Kidney (tissue), 14 donors: ENCODE data around the gene ATXN7L1. TPM values are rescaled to one million over a fixed set of nuclear protein-coding genes. Genes with fewer than 3 reads are reported as not detected.

Source experiments
- DNase-seq, 5 donors: peaks; one replicate each; pipeline ENCODE4 v3.0.0-alpha.2; 2013 to 2020
- FAIRE-seq: peaks from 2 replicates; lab custom pipeline; 2012; peaks lifted over from hg19 to GRCh38; lab: Jason Lieb, UNC
- H3K27ac ChIP-seq, 2 donors: one replicate each; pipeline ENCODE4 v1.7.0; 2013; ENCODE audit warnings: low read depth in 2 of 2, low read length in 2 of 2, inconsistent platforms in 1 of 2
- H3K27me3 ChIP-seq: one replicate; pipeline ENCODE4 v1.7.1; 2013; ENCODE audit warnings: low read length, inconsistent platforms; ENCODE audit not compliant: control insufficient read depth, insufficient read depth
- H3K36me3 ChIP-seq, 3 donors: one replicate each; pipeline versions ENCODE4 v1.7.0 to v1.7.1; 2013; ENCODE audit warnings: low read length in 3 of 3, control low read depth in 1 of 3, inconsistent platforms in 1 of 3; ENCODE audit not compliant: insufficient read depth in 3 of 3, control insufficient read depth in 2 of 3
- H3K4me1 ChIP-seq, 3 donors: one replicate each; pipeline versions ENCODE4 v1.7.0 to v1.7.1; 2013; ENCODE audit warnings: low read length in 3 of 3, inconsistent platforms in 1 of 3, low read depth in 1 of 3; ENCODE audit not compliant: control insufficient read depth in 2 of 3, insufficient read depth in 2 of 3
- H3K4me3 ChIP-seq, 3 donors: one replicate each; pipeline versions ENCODE4 v1.7.0 to v1.8.1; 2013; ENCODE audit warnings: low read length in 3 of 3, control low read depth in 1 of 3, inconsistent platforms in 1 of 3
- H3K9ac ChIP-seq, 3 donors: one replicate each; pipeline versions ENCODE4 v1.7.0 to v1.7.1; 2013; ENCODE audit warnings: low read length in 3 of 3, control low read depth in 1 of 3, inconsistent platforms in 1 of 3
- H3K9me3 ChIP-seq, 3 donors: one replicate each; pipeline versions ENCODE4 v1.7.0 to v1.7.1; 2013; ENCODE audit warnings: low read length in 3 of 3, control low read depth in 1 of 3, inconsistent platforms in 1 of 3; ENCODE audit not compliant: control insufficient read depth in 2 of 3, insufficient read depth in 1 of 3
- CTCF ChIP-seq: IDR thresholded peaks from 3 replicates; pipeline ENCODE4 v1.5.1; 2012; ENCODE audit warnings: mild to moderate bottlenecking, moderate library complexity, borderline replicate concordance; ENCODE audit not compliant: insufficient read depth; ENCODE audit errors: extremely low read depth
- intact Hi-C: fragments of 100-400 bp; cut with DNase I; formaldehyde crosslinking; loops from one replicate; pipeline ENCODE4 v1.11.1; 2022
- polyA plus RNA-seq: library from polyadenylated mRNA; stranded (reverse); fragments of 350-450 nt; fragmentation: Illumina TruSeq; extraction: RNeasy Lipid Tissue Mini Kit (QIAGEN cat#74804); gene quantifications from one replicate; pipeline ENCODE4 v1.2.3, GENCODE V29; 2014; ENCODE audit warnings: low read depth, low replicate concordance; ENCODE audit not compliant: insufficient read depth
- total RNA-seq: library from RNA; stranded (reverse); fragmentation: NEBNext Ultra II Directional; extraction: Animal tissue kit (Norgen Biotek cat#: 25700); gene quantifications from one replicate; pipeline ENCODE4 v1.2.1, GENCODE V29; 2021
- donor health status: control.
- donor health status: control.
- donor health status: control.
- donor health status: control.
- donor health status: control.
- donor health status: DM: yes; HTN: yes; CAD: no.
- donor health status: Normal renal cell carcinoma (clear cell type).

ATXN7L1 gene
- total and polyA plus RNA-seq, 2 donors from 2014 or later, result 12.5 to 18.5 TPM

- H3K27me3 ChIP-seq, result no peaks in the 10 kb centered on the region
- H3K9me3 ChIP-seq, result no peaks in the 10 kb centered on the region
- TF ChIP-seq CTCF, result peak; percentile 49
- intact Hi-C loops, result no loop called here
- FAIRE-seq (no peak), DNase-seq (peak in 4 of 5 donors; percentile 50 to 84 (median 69))
- no peak overlapping the region for H3K9ac ChIP-seq
- no peaks in the 10 kb centered on the region for H3K36me3 ChIP-seq
- H3K4me1 ChIP-seq, result peaks cover 0 to 4% (median 0%) of the 10 kb centered on the region in 3 donors
- H3K27ac ChIP-seq, result no peak overlapping the region
- no peak overlapping the region for H3K4me3 ChIP-seq
Measured at GRCh38 chr7:105589356-105590077, 286.9 kb downstream of the ATXN7L1 start.

GRCh38 chr7:105587909-105588635 lies 288.3 kb downstream of the ATXN7L1 start:
- peaks cover 0 to 4% (median 0%) of the 10 kb centered on the region in 3 donors for H3K4me1 ChIP-seq
- no peak overlapping the region for H3K9ac ChIP-seq
- H3K27me3 ChIP-seq, result no peaks in the 10 kb centered on the region
- no peak for TF ChIP-seq CTCF
- FAIRE-seq (no peak), DNase-seq (no peak)
- no peak overlapping the region for H3K27ac ChIP-seq
- intact Hi-C loops, result no loop called here
- no peak overlapping the region for H3K4me3 ChIP-seq
- no peaks in the 10 kb centered on the region for H3K9me3 ChIP-seq
- H3K36me3 ChIP-seq, result no peaks in the 10 kb centered on the region

- Histone ChIP-seq H3K27me3 (no peaks in the 10 kb centered on the region), H3K9ac (no peak overlapping the region), H3K9me3 (no peaks in the 10 kb centered on the region), H3K4me1 (peaks cover 0 to 4% (median 4%) of the 10 kb centered on the region in 3 donors), H3K36me3 (no peaks in the 10 kb centered on the region), H3K4me3 (no peak overlapping the region), H3K27ac (no peak overlapping the region)
- TF ChIP-seq CTCF, result no peak
- intact Hi-C loops, result no loop called here
- DNase-seq (no peak), FAIRE-seq (no peak)
Measured at GRCh38 chr7:105585850-105586500, 290.4 kb downstream of the ATXN7L1 start.
